ENCODE data around the gene CAMK1D. TPM values are rescaled to one million over a fixed set of nuclear protein-coding genes. Genes with fewer than 3 reads are reported as not detected.
"Not testable (repeated sequence)": the region's sequence is repeated elsewhere in the genome, so short reads cannot be mapped to it uniquely, and the experiment has no call there.

CAMK1D gene
- total and polyA plus RNA-seq, 2 donors: 11.2 to 14.6 TPM

GRCh38 chr10:12321641-12322040 is 27.7 kb upstream of the CAMK1D start:
- Histone ChIP-seq H3K27ac (ENCODE audit: low read depth in 1 of 2, low read length in 1 of 2) (no peak overlapping the region), H3K4me3 (ENCODE audit: low read length in 2 of 2) (no peak overlapping the region), H3K36me3 (ENCODE audit: control insufficient read depth in 2 of 2, insufficient read depth in 2 of 2, low read length in 1 of 2) (no peaks in the 10 kb centered on the region), H3K4me1 (ENCODE audit: control insufficient read depth in 2 of 2, insufficient read depth in 2 of 2, low read length in 2 of 2) (no peaks in the 10 kb centered on the region), H3K9me3 (ENCODE audit: control insufficient read depth in 2 of 2, insufficient read depth in 1 of 2, low read length in 1 of 2) (no peaks in the 10 kb centered on the region), H3K27me3 (ENCODE audit: control insufficient read depth in 2 of 2, insufficient read depth in 1 of 2, low read length in 1 of 2) (no peaks in the 10 kb centered on the region)
- no peak for DNase-seq (ENCODE audit: low read depth in 6 of 9, low spot score in 9 of 9)
- WGBS: 95% methylated on average over 2 of the region's 2 CpGs

- no peak overlapping the region for H3K27ac ChIP-seq (ENCODE audit: low read depth in 1 of 2, low read length in 1 of 2)
Measured at GRCh38 chr10:12322583-12323131, 26.7 kb upstream of the CAMK1D start.

DNA sequence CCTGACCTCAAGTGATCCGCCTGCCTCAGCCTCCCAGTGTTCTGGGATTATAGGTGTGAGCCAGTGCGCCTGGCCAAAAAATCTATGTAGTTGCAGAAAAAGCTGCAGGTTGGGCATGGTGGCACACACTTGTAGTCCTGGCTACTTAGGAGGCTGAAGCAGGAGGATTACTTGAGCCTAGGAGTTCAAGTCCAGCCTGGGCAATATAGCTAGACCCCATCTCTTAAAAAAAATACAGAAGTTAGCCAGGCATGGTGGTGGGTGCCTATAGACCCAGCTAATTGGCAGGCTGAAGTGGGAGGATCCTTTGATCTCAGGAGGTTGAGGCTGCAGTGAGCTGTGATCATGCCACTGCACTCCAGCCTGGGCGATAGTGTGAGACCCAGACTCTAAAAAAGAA is 24.8 kb upstream of the CAMK1D start:
- no peaks in the 10 kb centered on the region for H3K4me1 ChIP-seq (ENCODE audit: control insufficient read depth in 2 of 2, insufficient read depth in 2 of 2, low read length in 2 of 2)
- H3K27ac ChIP-seq (ENCODE audit: low read depth in 1 of 2, low read length in 1 of 2): no peak overlapping the region
- no peaks in the 10 kb centered on the region for H3K36me3 ChIP-seq (ENCODE audit: control insufficient read depth in 2 of 2, insufficient read depth in 2 of 2, low read length in 1 of 2)
- H3K27me3 ChIP-seq (ENCODE audit: control insufficient read depth in 2 of 2, insufficient read depth in 1 of 2, low read length in 1 of 2): no peaks in the 10 kb centered on the region
- WGBS: over 99% methylated on average over 3 of the region's 3 CpGs
- H3K4me3 ChIP-seq (ENCODE audit: low read length in 2 of 2): no peak overlapping the region
- H3K9me3 ChIP-seq (ENCODE audit: control insufficient read depth in 2 of 2, insufficient read depth in 1 of 2, low read length in 1 of 2): no peaks in the 10 kb centered on the region
- DNase-seq (ENCODE audit: low read depth in 6 of 9, low spot score in 9 of 9): no peak

More at GRCh38 chr10:12322583-12323131, 26.7 kb upstream of the CAMK1D start:
- Histone ChIP-seq H3K9me3 (ENCODE audit: control insufficient read depth in 2 of 2, insufficient read depth in 1 of 2, low read length in 1 of 2) (no peaks in the 10 kb centered on the region), H3K27me3 (ENCODE audit: control insufficient read depth in 2 of 2, insufficient read depth in 1 of 2, low read length in 1 of 2) (no peaks in the 10 kb centered on the region), H3K36me3 (ENCODE audit: control insufficient read depth in 2 of 2, insufficient read depth in 2 of 2, low read length in 1 of 2) (no peaks in the 10 kb centered on the region), H3K4me3 (ENCODE audit: low read length in 2 of 2) (no peak overlapping the region), H3K4me1 (ENCODE audit: control insufficient read depth in 2 of 2, insufficient read depth in 2 of 2, low read length in 2 of 2) (no peaks in the 10 kb centered on the region)
- DNase-seq (ENCODE audit: low read depth in 6 of 9, low spot score in 9 of 9): no peak
- WGBS: 68% methylated on average over 9 of the region's 9 CpGs

DNA sequence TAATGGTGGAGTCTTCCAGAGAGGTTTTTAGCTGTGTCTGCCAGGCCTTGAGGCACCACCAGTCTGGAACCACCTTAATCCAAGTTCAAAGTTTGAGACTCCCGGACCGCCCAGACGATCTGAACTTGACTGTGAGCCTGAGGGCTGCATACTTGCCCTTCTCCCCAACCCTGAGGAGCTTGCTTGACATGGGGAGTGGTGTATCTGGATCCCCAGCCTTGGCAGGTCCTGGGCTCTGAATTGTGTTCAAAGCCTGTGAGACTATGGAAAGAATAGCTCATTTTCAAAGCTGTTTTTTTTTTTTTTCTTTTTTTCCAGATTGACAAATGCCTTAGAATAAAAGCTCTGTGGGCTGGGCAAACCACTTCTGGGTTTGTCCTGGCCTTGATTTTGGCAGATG is 22.3 kb upstream of the CAMK1D start:
- no peak overlapping the region for H3K4me3 ChIP-seq (ENCODE audit: low read length in 2 of 2)
- no peaks in the 10 kb centered on the region for H3K9me3 ChIP-seq (ENCODE audit: control insufficient read depth in 2 of 2, insufficient read depth in 1 of 2, low read length in 1 of 2)
- H3K27me3 ChIP-seq (ENCODE audit: control insufficient read depth in 2 of 2, insufficient read depth in 1 of 2, low read length in 1 of 2): no peaks in the 10 kb centered on the region
- no peaks in the 10 kb centered on the region for H3K36me3 ChIP-seq (ENCODE audit: control insufficient read depth in 2 of 2, insufficient read depth in 2 of 2, low read length in 1 of 2)
- DNase-seq (ENCODE audit: low read depth in 6 of 9, low spot score in 9 of 9): no peak
- no peak overlapping the region for H3K27ac ChIP-seq (ENCODE audit: low read depth in 1 of 2, low read length in 1 of 2)
- no peaks in the 10 kb centered on the region for H3K4me1 ChIP-seq (ENCODE audit: control insufficient read depth in 2 of 2, insufficient read depth in 2 of 2, low read length in 2 of 2)
- WGBS: 92% methylated on average over 3 of the region's 3 CpGs

DNA sequence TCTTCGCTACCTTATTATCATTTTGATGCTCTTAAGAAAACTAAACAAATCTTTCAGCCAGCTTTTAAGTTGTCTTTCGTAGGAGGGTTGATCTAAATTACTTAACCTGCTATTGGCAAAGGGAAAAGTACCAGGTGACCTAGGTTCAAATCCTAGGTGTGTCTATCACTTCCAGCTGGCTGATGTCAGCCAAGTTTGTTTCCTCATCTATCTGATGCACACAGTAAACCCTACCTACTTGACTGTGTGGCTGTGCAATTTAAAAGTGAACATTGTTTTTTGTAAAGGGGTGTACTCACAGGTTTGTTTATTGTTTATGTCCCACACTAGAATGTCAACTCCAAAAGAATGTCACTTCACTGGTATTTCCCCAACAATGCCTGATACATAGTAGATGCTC is 21.9 kb upstream of the CAMK1D start:
- H3K9me3 ChIP-seq (ENCODE audit: control insufficient read depth in 2 of 2, insufficient read depth in 1 of 2, low read length in 1 of 2): no peaks in the 10 kb centered on the region
- no peak for DNase-seq (ENCODE audit: low read depth in 6 of 9, low spot score in 9 of 9)
- no peak overlapping the region for H3K4me3 ChIP-seq (ENCODE audit: low read length in 2 of 2)
- WGBS: 95% methylated on average over 2 of the region's 2 CpGs
- no peaks in the 10 kb centered on the region for H3K36me3 ChIP-seq (ENCODE audit: control insufficient read depth in 2 of 2, insufficient read depth in 2 of 2, low read length in 1 of 2)
- no peak overlapping the region for H3K27ac ChIP-seq (ENCODE audit: low read depth in 1 of 2, low read length in 1 of 2)
- no peaks in the 10 kb centered on the region for H3K4me1 ChIP-seq (ENCODE audit: control insufficient read depth in 2 of 2, insufficient read depth in 2 of 2, low read length in 2 of 2)
- no peaks in the 10 kb centered on the region for H3K27me3 ChIP-seq (ENCODE audit: control insufficient read depth in 2 of 2, insufficient read depth in 1 of 2, low read length in 1 of 2)

- H3K27ac ChIP-seq (ENCODE audit: low read depth in 1 of 2, low read length in 1 of 2); H3K4me3 ChIP-seq (ENCODE audit: low read length in 2 of 2); DNase-seq (ENCODE audit: low read depth in 6 of 9, low spot score in 9 of 9); H3K4me1 ChIP-seq (ENCODE audit: control insufficient read depth in 2 of 2, insufficient read depth in 2 of 2, low read length in 2 of 2); H3K27me3 ChIP-seq (ENCODE audit: control insufficient read depth in 2 of 2, insufficient read depth in 1 of 2, low read length in 1 of 2); H3K9me3 ChIP-seq (ENCODE audit: control insufficient read depth in 2 of 2, insufficient read depth in 1 of 2, low read length in 1 of 2); H3K36me3 ChIP-seq (ENCODE audit: control insufficient read depth in 2 of 2, insufficient read depth in 2 of 2, low read length in 1 of 2): not testable (repeated sequence)
- WGBS: 84% methylated on average over 9 of the region's 9 CpGs
Measured at GRCh38 chr10:12328312-12328711, 21.0 kb upstream of the CAMK1D start.

DNA sequence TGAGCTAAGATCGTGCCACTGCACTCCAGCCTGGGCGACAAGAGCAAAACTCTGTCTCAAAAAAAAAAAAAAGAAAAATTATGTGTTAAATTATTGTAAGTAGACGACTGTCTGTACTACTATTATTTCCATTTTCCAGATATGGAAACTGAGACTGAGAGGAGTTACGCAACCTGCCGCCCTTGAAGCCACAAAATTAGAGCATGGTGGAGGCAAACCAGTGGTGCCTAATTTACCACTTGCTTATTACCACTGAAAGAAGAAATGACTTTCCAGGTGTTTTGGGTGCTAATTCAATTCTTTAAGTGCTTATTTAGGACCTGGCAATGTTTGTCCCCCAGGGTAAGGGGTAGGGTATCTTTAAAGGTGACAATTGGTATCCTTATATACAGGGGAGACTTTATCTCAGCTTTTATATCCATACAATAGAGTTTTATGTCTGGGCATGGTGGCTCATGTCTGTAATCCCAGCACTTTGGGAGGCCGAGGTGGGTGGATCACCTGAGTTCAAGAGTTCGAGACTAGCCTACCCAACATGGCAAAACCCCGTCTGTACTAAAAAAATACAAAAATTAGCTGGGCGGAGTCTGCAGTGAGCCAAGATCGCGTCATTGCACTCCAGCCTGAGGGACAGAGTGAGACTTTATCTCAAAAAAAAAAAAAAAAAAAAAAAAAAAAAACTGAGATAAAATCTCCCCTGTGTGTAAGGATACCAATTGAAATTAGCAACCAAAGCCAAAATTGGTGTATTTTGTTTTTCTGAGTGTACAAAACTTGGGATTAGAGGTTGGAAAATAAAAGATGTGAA is 16.6 kb upstream of the CAMK1D start:
- Histone ChIP-seq H3K4me1 (ENCODE audit: control insufficient read depth in 2 of 2, insufficient read depth in 2 of 2, low read length in 2 of 2) (peaks cover 0 to 8% of the 10 kb centered on the region in 2 donors), H3K27me3 (ENCODE audit: control insufficient read depth in 2 of 2, insufficient read depth in 1 of 2, low read length in 1 of 2) (no peaks in the 10 kb centered on the region), H3K4me3 (ENCODE audit: low read length in 2 of 2) (no peak overlapping the region), H3K27ac (ENCODE audit: low read depth in 1 of 2, low read length in 1 of 2) (no peak overlapping the region), H3K36me3 (ENCODE audit: control insufficient read depth in 2 of 2, insufficient read depth in 2 of 2, low read length in 1 of 2) (no peaks in the 10 kb centered on the region), H3K9me3 (ENCODE audit: control insufficient read depth in 2 of 2, insufficient read depth in 1 of 2, low read length in 1 of 2) (no peaks in the 10 kb centered on the region)
- no peak for DNase-seq (ENCODE audit: low read depth in 6 of 9, low spot score in 9 of 9)
- 95% methylated on average over 11 of the region's 11 CpGs for WGBS

DNA sequence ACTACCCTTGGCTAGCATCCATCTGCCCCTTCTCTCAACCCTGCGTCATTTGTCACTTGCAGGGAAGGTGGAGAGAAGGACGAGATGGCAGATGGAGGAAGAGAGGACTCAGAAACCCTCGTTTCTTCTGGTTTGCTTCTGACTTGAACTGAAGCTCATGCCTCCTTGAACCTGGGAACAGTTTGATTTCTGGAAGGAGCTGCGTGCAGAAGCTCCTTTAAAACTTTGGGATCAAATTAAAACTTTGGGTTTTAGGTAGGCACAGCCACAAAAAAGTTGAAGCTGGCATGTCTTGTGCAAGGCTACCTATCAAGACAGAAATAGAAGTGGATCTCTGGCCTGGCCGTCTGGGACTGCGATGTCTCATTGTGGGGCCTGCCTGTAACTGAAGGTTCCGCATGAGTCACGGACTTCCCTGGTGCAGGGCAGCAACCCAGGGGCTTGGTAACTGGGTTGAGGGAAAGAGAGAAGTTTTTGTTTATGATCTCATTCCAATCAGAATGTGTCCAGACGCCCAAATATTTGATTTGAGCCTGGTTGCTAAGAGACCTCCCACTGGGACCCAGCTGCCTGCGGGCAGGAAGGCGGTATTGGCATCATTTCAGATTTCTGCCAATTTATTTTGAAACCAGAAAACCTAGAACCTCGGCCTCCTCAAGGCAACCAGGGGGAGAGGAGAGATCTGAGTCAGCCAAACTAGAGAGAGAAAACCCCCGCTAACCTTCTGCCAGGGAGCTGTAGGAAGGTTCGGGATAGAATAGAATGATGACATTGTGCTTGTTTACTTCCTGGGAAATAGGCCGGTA is 15.8 kb upstream of the CAMK1D start:
- no peaks in the 10 kb centered on the region for H3K9me3 ChIP-seq (ENCODE audit: control insufficient read depth in 2 of 2, insufficient read depth in 1 of 2, low read length in 1 of 2)
- 58% methylated on average over 15 of the region's 15 CpGs for WGBS
- peaks cover 0 to 10% of the 10 kb centered on the region in 2 donors for H3K4me1 ChIP-seq (ENCODE audit: control insufficient read depth in 2 of 2, insufficient read depth in 2 of 2, low read length in 2 of 2)
- H3K4me3 ChIP-seq (ENCODE audit: low read length in 2 of 2): no peak overlapping the region
- H3K36me3 ChIP-seq (ENCODE audit: control insufficient read depth in 2 of 2, insufficient read depth in 2 of 2, low read length in 1 of 2): no peaks in the 10 kb centered on the region
- DNase-seq (ENCODE audit: low read depth in 6 of 9, low spot score in 9 of 9): no peak
- H3K27ac ChIP-seq (ENCODE audit: low read depth in 1 of 2, low read length in 1 of 2): no peak overlapping the region
- no peaks in the 10 kb centered on the region for H3K27me3 ChIP-seq (ENCODE audit: control insufficient read depth in 2 of 2, insufficient read depth in 1 of 2, low read length in 1 of 2)

- H3K36me3 ChIP-seq (ENCODE audit: control insufficient read depth in 2 of 2, insufficient read depth in 2 of 2, low read length in 1 of 2): no peaks in the 10 kb centered on the region
- no peak for DNase-seq (ENCODE audit: low read depth in 6 of 9, low spot score in 9 of 9)
- no peak overlapping the region for H3K4me3 ChIP-seq (ENCODE audit: low read length in 2 of 2)
- 95% methylated on average over 6 of the region's 6 CpGs for WGBS
- no peak overlapping the region for H3K27ac ChIP-seq (ENCODE audit: low read depth in 1 of 2, low read length in 1 of 2)
- H3K9me3 ChIP-seq (ENCODE audit: control insufficient read depth in 2 of 2, insufficient read depth in 1 of 2, low read length in 1 of 2): no peaks in the 10 kb centered on the region
- H3K27me3 ChIP-seq (ENCODE audit: control insufficient read depth in 2 of 2, insufficient read depth in 1 of 2, low read length in 1 of 2): no peaks in the 10 kb centered on the region
- H3K4me1 ChIP-seq (ENCODE audit: control insufficient read depth in 2 of 2, insufficient read depth in 2 of 2, low read length in 2 of 2): peaks cover 0 to 10% of the 10 kb centered on the region in 2 donors
Measured at GRCh38 chr10:12334186-12334530, 15.2 kb upstream of the CAMK1D start.

Data from thymus (tissue), 11 donors.